GM19043 (cell line): ENCODE measurements around the gene FXN.
"Not testable (repeated sequence)": the region's sequence is repeated elsewhere in the genome, so short reads cannot be mapped to it uniquely, and the experiment has no call there.

ENCODE experiments used
- ATAC-seq: cut with Tn5 transposase; IDR thresholded peaks from one replicate; pipeline ENCODE4 v1.9.1; 2021; ENCODE audit warnings: low read depth; ENCODE audit not compliant: unreplicated experiment

The FXN gene

GRCh38 chr9:69035438-69036308, at the start of gene FXN:
Gene FXN, plus strand, starts transcription at chr9:69035752. Its CDS starts 31 bp downstream, at chr9:69035783.
- ATAC-seq, result peak; percentile 90

DNA sequence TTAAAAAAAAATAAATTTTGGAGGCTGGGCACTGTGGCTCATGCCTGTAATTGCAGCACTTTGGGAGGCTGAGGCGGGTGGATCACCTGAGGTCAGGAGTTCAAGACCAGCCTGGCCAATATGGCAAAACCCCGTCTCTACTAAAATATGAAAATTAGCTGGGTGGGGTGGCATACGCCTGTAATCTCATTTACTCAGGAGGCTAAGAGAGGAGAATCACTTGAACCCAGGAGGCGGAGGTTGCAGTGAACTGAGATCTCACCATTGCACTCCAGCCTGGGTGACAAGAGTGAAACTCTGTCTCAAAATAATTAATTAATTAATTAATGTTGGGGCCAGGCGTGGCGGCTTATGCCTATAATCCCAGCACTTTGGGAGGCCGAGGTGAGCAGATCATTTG, 48.6 kb upstream of the FXN start:
- not testable (repeated sequence) for ATAC-seq

- ATAC-seq, result no peak
Measured at GRCh38 chr9:68991457-68991856, 44.1 kb upstream of the FXN start.

- no peak for ATAC-seq
Measured at GRCh38 chr9:68995776-68996175, 39.8 kb upstream of the FXN start.

DNA sequence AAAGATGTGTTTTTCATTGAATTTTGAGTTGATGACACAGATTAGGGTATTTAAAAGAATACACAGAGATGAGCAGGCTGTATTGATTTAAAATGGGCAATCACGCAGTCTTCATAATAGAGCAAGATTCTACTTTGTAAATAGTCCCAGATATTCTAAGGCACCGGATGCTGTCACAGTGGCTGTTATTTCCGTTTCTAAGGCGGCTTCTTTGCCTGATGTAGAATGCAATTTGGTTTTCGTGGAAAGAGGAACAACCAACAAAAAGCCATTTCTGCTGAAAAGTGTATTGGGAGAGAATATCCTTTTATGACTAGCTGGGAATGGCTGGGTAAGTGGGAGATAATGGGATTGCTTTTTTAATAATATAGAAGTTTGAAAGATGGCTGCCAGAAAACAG, 39.1 kb upstream of the FXN start:
- no peak for ATAC-seq

GRCh38 chr9:68997666-68998065, 37.9 kb upstream of the FXN start:
- ATAC-seq, result no peak

DNA sequence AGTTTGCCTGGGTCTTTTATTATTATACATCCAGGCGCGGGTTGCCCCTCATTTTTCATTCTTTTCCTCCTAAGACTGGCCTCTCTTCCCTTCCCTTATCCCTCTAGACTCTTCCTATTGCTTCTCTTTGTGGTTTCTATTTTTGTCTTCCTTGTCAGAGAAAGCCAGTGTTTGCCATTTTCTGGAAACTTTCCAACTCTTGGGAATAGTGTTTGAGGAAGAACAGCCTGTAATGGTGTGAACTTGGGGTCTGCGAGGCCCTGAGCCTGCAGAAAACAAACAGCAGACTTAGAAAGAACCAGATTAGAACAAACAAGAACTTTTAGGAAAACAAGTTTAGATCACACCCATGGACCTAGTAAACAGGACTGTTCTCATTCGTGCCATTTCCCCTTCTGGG, 37.2 kb upstream of the FXN start:
- no peak for ATAC-seq

GRCh38 chr9:68998812-68999211, 36.7 kb upstream of the FXN start:
- no peak for ATAC-seq

- ATAC-seq, result peak; percentile 85
Measured at GRCh38 chr9:68999393-69000105, 36.0 kb upstream of the FXN start.

DNA sequence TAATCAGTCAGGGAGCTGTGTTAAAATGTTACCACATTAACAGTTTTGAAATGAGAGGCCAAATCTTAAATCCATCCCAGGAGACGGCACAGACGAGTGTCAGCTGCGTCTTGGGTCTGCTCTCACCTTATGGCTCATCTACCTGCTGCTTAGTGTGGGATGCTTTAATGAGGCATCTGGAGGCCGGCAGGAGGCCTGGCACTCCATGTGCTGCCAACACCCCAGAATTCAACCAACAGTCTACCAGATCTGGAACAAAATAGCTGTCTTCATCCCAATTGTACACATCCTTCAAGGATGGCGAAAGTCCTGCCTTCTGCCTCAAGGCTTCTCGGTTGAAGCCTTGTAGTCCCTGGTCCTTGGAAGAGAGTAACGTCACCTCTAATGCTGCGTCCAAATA, 33.6 kb upstream of the FXN start:
- ATAC-seq, result no peak

- ATAC-seq, result no peak
Measured at GRCh38 chr9:69003051-69003450, 32.5 kb upstream of the FXN start.

DNA sequence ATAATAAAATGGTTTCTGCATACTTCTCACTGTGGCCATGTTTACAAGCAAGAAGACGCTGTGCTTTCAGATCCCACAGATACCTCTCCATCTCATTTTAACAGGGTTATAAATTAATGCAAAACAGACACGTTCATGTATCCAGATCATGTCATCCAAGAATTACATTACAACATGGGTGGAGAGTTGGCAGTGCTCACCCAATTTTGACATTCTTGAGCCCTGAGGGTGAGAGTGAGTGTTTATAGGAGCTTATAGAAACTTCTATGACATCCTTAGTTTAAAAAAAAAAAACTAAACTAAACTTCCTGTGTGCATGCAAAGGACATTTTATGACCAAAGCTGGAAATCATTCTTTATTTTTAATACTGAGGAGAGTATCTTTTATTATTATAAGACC, 30.7 kb upstream of the FXN start:
- no peak for ATAC-seq

DNA sequence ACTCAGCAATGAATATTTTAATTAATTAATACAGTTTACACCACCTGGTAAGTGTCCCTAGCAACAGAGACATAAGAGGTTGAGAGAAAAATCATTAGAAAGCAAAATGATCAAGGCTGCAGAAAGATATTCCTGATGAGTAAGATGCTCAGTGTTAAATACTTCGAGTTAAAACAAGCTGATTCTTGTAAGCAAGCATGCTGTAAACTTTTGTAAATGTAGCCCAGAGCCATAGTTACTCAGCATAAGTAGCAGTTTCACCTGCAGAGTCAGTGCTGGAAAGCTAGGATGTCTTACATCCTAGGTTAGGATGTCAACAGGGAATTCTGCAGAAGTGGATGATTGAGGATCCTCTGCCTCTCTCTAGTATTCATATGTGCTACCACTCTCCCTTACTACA, 25.8 kb upstream of the FXN start:
- ATAC-seq, result no peak

DNA sequence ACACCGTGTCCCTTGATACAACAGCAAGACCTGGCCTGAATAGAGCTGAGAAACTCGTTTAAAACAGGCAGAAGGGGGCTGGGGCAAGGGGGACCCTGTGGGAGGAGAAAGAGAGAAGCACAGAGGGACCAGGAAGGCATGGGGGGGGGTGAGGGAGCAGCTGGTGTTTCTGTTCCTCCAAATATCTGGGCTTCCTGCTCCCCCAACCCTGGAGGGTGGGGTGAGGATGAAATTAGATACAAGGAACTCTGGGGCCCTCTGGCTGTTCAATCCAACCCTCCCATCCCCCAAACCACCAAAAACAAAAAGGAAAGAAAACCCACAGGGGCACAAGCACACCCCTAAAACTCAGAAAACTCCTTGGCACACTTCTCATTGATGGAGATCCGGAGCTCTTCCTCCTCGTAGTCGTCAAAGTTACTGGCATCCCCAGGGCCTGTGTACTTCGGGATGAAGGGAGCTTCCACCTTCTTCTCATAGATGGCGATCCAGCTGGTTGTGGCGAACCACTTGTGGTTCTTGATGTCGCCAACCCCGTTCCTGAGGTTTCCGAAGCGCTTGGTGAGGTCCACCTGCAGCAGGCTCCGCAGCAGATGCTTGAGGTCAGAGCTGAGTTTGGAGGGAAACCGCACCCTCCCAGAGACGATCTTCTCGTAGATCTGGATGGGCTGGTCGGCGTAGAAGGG, 22.7 kb upstream of the FXN start:
- ATAC-seq, result no peak

- ATAC-seq, result no peak
Measured at GRCh38 chr9:69013382-69013727, 22.2 kb upstream of the FXN start.

DNA sequence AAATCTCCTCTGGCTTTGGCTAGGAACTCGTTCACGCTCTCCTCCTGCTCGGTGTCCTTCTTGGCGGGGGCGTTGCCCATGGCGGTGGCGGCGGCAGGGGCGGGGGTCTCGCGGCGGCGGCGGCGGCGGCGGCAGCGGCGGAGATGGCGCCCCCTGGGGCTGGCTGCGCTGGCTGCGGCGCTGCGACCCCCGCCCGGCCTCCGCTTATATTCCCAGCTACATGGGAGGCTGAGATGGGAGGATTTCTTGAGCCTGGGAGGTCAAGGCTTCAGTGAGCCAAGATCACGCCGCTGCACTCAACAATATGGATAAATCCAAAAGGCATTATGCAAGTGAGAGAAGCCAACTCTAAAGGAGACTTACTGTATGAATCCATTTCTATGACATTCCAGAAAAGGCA, 21.5 kb upstream of the FXN start, which contains the start of gene PRKACG:
PRKACG (minus strand) TSS at position 101 of the 400 bp plus-strand sequence; CDS start at position 80, 21 bp downstream.
- ATAC-seq, result no peak

DNA sequence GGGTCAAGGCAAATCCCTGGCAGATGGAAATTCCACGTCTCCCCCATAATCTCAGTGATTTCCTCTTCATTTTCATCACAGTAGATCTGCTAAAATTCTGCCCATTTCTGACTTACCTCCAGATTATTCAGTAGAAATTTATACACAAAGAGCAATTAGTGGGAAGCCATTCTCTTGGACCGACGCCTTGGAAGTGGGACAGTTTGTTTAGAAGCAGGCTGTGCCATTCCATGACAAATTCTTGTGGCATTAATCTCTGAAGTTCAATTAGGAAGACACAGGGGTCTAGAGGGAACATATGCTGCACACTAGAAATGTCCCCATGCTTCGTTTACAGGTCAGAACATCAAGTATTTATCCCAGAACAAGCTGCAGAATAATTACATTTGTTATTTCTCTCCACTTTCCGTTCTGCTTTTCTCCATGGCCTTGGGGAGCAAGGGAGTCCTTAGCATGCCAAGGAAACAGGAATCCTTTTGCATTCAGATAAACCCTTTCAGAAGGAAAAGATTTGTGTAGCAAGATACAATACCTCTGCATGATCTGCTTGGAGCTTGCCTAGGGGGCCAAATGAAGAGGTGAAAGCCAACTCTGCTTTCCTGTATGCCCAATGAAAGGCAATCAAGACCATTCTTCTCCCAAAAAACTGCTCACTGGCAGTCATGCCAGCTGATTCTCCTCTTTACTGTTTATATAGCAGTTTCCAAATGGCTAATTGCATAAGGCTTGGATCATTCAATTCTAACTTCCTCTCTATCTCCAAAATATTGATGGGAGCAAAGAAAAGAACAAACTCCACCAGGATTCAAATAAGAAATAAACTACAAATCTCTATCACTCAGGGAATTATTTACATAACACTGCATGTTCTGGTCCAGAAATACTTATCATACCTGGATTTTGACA, 19.1 kb upstream of the FXN start:
- ATAC-seq, result no peak

DNA sequence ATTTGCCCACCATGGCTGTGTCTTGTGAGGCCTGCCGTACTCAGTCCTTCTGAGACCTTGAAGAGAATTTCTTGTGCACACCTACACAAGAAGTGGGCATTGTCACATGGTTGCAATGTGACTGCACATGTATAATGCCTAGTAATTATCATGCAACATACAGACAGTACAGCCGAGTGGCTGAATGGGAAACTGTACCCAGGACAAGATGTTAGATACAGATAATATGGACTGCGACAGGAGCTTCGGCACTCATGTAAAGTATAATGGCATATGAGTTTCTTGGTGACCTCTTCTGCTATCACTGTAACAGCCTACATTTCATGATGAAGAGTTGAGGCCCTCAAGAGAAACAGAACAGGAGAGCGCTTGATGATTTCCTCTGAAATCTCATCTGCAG, 16.8 kb upstream of the FXN start:
- ATAC-seq, result no peak

DNA sequence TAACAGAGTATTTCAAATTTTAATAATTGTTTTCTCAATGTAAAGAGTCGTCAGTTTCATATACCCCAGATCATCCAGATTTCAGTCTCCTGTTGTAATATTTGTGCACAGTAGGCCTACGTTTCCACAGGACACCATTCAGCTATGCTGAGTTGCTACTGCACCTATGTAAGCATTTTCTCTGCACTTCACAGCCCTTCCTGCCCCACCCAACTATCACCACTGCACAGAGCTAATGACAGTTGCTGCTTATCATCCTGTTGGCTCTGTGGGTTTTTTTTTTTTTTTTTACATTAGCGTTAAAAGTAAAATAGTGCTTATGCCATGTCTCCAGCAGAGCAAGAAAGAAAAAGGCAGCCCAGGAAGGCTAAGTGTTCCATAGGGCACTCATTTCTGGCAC, 15.7 kb upstream of the FXN start:
- no peak for ATAC-seq
